ENCODE data around the gene NFU1. TPM values are rescaled to one million over a fixed set of nuclear protein-coding genes. Genes with fewer than 3 reads are reported as not detected.

Gene NFU1
- total and polyA plus RNA-seq, 12 donors, result 47.3 to 117 (median 55.6) TPM

GRCh38 chr2:69482471-69482870, 45.2 kb upstream of the NFU1 start:
- H3K27me3 ChIP-seq, result no peaks in the 10 kb centered on the region
- H3K4me3 ChIP-seq, result no peak overlapping the region
- H3K9me3 ChIP-seq (replicated peaks in 1 of 3), result no peaks in the 10 kb centered on the region
- no peak for DNase-seq
- 90 to 94% (median 91%) methylated on average over 3 of the region's 3 CpGs for WGBS, 4 donors
- H3K4me1 ChIP-seq (replicated peaks in 1 of 2), result no peaks in the 10 kb centered on the region
- TF ChIP-seq, protein P1, sequence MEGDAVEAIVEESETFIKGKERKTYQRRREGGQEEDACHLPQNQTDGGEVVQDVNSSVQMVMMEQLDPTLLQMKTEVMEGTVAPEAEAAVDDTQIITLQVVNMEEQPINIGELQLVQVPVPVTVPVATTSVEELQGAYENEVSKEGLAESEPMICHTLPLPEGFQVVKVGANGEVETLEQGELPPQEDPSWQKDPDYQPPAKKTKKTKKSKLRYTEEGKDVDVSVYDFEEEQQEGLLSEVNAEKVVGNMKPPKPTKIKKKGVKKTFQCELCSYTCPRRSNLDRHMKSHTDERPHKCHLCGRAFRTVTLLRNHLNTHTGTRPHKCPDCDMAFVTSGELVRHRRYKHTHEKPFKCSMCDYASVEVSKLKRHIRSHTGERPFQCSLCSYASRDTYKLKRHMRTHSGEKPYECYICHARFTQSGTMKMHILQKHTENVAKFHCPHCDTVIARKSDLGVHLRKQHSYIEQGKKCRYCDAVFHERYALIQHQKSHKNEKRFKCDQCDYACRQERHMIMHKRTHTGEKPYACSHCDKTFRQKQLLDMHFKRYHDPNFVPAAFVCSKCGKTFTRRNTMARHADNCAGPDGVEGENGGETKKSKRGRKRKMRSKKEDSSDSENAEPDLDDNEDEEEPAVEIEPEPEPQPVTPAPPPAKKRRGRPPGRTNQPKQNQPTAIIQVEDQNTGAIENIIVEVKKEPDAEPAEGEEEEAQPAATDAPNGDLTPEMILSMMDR (IDR thresholded peaks at IDR 0.05), result no peak
- TF ChIP-seq POLR2A (IDR thresholded peaks at IDR 0.05), result no peak
- H3K36me3 ChIP-seq (replicated peaks in 1 of 2), result peaks cover 0 to 8% of the 10 kb centered on the region in 2 donors
- intact Hi-C loops (cut with DNase I), result no loop called here
- H3K27ac ChIP-seq, result no peak overlapping the region

GRCh38 chr2:69481421-69481820, 44.2 kb upstream of the NFU1 start:
- peaks cover 0 to 3% of the 10 kb centered on the region in 2 donors for H3K36me3 ChIP-seq (replicated peaks in 1 of 2)
- intact Hi-C loops (cut with DNase I), result no loop called here

DNA sequence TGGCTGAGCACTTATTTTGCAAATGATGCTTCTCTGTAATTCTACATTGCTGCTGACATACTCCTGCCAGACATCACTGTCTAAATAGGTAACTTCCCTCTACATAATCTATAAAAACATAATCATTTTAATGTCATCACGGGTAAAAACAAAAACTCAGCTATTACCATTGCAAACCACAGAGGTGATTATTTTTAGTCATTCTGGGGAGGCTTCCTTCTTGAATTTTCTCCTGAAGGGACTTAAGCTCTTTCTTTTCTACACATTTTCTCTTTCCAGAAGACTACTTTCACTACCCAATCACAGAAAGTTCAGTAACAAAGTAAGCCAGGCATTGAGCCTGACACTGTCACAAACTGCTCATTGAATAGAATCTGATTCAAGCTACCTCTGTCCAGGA, 40.4 kb upstream of the NFU1 start:
- Histone ChIP-seq H3K4me1 (replicated peaks in 1 of 2) (no peaks in the 10 kb centered on the region), H3K4me3 (no peak overlapping the region), H3K36me3 (replicated peaks in 1 of 2) (peaks cover 0 to 9% of the 10 kb centered on the region in 2 donors), H3K9me3 (replicated peaks in 1 of 3) (no peaks in the 10 kb centered on the region), H3K27ac (no peak overlapping the region), H3K27me3 (no peaks in the 10 kb centered on the region)
- DNase-seq, result no peak
- 81 to 88% (median 86%) methylated on average over 1 of the region's 1 CpG for whole genome bisulfite sequencing, 4 donors
- intact Hi-C loops (cut with DNase I), result no loop called here
- TF ChIP-seq, protein P1 (IDR thresholded peaks at IDR 0.05), result no peak
- TF ChIP-seq POLR2A (IDR thresholded peaks at IDR 0.05), result no peak

More at GRCh38 chr2:69481421-69481820, 44.2 kb upstream of the NFU1 start:
- no peaks in the 10 kb centered on the region for H3K4me1 ChIP-seq (replicated peaks in 1 of 2)
- no peaks in the 10 kb centered on the region for H3K27me3 ChIP-seq
- WGBS, 4 donors, result 91 to 100% (median 100%) methylated on average over 1 of the region's 1 CpG
- no peak overlapping the region for H3K27ac ChIP-seq
- TF ChIP-seq, protein P1 (IDR thresholded peaks at IDR 0.05), result no peak
- no peak for TF ChIP-seq POLR2A (IDR thresholded peaks at IDR 0.05)
- DNase-seq, result no peak
- no peak overlapping the region for H3K4me3 ChIP-seq
- H3K9me3 ChIP-seq (replicated peaks in 1 of 3), result no peaks in the 10 kb centered on the region

- TF ChIP-seq, protein P1 (IDR thresholded peaks at IDR 0.05), result no peak
- no peak for DNase-seq
- H3K9me3 ChIP-seq (replicated peaks in 1 of 3), result no peaks in the 10 kb centered on the region
- H3K4me3 ChIP-seq, result no peak overlapping the region
- no peak overlapping the region for H3K27ac ChIP-seq
- H3K4me1 ChIP-seq (replicated peaks in 1 of 2), result no peaks in the 10 kb centered on the region
- H3K27me3 ChIP-seq, result no peaks in the 10 kb centered on the region
- 90 to 99% (median 96%) methylated on average over 2 of the region's 2 CpGs for WGBS, 4 donors
- intact Hi-C loops (cut with DNase I), result no loop called here
- peaks cover 0 to 9% of the 10 kb centered on the region in 2 donors for H3K36me3 ChIP-seq (replicated peaks in 1 of 2)
These were observed 37.5 kb upstream of the NFU1 start for GRCh38 chr2:69474688-69475087.
